GM12878 (cell line): Measurements from ENCODE around the gene MIER3. TPM values are rescaled to one million over a fixed set of nuclear protein-coding genes. Genes with fewer than 3 reads are reported as not detected.

Experiments
- EP300 ChIP-seq, 2 experiments: fragments of 150-350 bp in 1 of 2; IDR thresholded peaks; 2 replicates each; pipeline ENCODE4 v1.6.1; 2011 to 2012; ENCODE audit warnings: low read depth in 2 of 2, low read length in 2 of 2, borderline replicate concordance in 1 of 2, improper control_type of control experiment in 1 of 2, inconsistent platforms in 1 of 2; ENCODE audit not compliant: control insufficient read depth in 1 of 2
- POLR2A ChIP-seq: IDR thresholded peaks from 2 replicates; pipeline ENCODE4 v1.6.1; 2011; ENCODE audit warnings: low read depth, mild to moderate bottlenecking, low read length
- SMAD1 ChIP-seq: fragments of 450-650 bp; IDR thresholded peaks from 2 replicates; pipeline ENCODE4 v1.6.1; 2018; ENCODE audit warnings: mild to moderate bottlenecking, low read depth; ENCODE audit not compliant: partially characterized antibody
- ZNF207 ChIP-seq: fragments of 450-650 bp; IDR thresholded peaks from 2 replicates; pipeline ENCODE4 v1.6.1; 2014; ENCODE audit warnings: antibody characterized with exemption, mild to moderate bottlenecking, borderline replicate concordance
- polyA plus RNA-seq, 11 experiments: library from polyadenylated mRNA; depleted of rRNA in 4 of 11; unstranded in 6 of 11; stranded (reverse) in 5 of 11; fragments of >200 nt; fragmentation: Nextera tagmentation in 4 of 11; fragmentation: Illumina TruSeq in 1 of 11; extraction: Ambion mirVana in 4 of 11; extraction: Trizol in 1 of 11; gene quantifications; 1 replicate in 1 of 11; 2 replicates in 10 of 11; pipeline versions ENCODE4 v1.2.1 to v1.2.3, GENCODE V29; 2011 to 2016; ENCODE audit warnings: inconsistent platforms in 2 of 11, missing spikeins in 2 of 11, low read depth in 1 of 11
- total RNA-seq, 4 experiments: library from RNA; depleted of rRNA in 3 of 4; stranded (reverse); fragments of >200 nt in 3 of 4; fragmentation: Illumina TruSeq in 1 of 4; extraction: Trizol in 1 of 4; gene quantifications; 2 replicates each; pipeline versions ENCODE4 v1.2.1 to v1.2.3, GENCODE V29; 2013 to 2021
- TF ChIP-seq, protein P1 (sequence below): fragments of 450-650 bp; formaldehyde crosslinking; IDR thresholded peaks from 2 replicates; pipeline ENCODE4 v1.5.0; 2022; ENCODE audit warnings: mild to moderate bottlenecking, missing genetic modification characterization
- TF ChIP-seq, protein P2 (sequence below): fragments of 450-650 bp; IDR thresholded peaks from 2 replicates; pipeline ENCODE4 v1.6.1; 2017; ENCODE audit warnings: mild to moderate bottlenecking, moderate library complexity

MIER3 gene
- total and polyA plus RNA-seq, 10 of the 15 experiments (the other 5 are each of a cell fraction or from before 2014, with no cell fraction given) = 2.9 to 14.6 (median 7.2) TPM

DNA sequence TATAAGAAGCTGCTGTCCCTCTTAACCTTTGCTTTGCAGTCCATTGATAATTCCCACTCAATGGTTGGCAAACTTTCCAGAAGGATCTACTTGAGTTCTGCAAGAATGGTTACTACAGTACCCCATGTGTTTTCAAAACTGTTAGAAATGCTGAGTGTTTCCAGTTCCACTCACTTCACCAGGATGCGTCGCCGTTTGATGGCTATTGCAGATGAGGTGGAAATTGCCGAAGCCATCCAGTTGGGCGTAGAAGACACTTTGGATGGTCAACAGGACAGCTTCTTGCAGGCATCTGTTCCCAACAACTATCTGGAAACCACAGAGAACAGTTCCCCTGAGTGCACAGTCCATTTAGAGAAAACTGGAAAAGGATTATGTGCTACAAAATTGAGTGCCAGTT is 70.4 kb downstream of the MIER3 start (continued):
- TF ChIP-seq, protein P1, sequence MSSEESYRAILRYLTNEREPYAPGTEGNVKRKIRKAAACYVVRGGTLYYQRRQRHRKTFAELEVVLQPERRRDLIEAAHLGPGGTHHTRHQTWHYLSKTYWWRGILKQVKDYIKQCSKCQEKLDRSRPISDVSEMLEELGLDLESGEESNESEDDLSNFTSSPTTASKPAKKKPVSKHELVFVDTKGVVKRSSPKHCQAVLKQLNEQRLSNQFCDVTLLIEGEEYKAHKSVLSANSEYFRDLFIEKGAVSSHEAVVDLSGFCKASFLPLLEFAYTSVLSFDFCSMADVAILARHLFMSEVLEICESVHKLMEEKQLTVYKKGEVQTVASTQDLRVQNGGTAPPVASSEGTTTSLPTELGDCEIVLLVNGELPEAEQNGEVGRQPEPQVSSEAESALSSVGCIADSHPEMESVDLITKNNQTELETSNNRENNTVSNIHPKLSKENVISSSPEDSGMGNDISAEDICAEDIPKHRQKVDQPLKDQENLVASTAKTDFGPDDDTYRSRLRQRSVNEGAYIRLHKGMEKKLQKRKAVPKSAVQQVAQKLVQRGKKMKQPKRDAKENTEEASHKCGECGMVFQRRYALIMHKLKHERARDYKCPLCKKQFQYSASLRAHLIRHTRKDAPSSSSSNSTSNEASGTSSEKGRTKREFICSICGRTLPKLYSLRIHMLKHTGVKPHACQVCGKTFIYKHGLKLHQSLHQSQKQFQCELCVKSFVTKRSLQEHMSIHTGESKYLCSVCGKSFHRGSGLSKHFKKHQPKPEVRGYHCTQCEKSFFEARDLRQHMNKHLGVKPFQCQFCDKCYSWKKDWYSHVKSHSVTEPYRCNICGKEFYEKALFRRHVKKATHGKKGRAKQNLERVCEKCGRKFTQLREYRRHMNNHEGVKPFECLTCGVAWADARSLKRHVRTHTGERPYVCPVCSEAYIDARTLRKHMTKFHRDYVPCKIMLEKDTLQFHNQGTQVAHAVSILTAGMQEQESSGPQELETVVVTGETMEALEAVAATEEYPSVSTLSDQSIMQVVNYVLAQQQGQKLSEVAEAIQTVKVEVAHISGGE (CRISPR knock-in tag) = no peak
- TF ChIP-seq SMAD1 (no peak), EP300 (IDR thresholded peaks at IDR 0.05; ENCODE audit: borderline replicate concordance in 1 of 2, control insufficient read depth in 1 of 2, low read depth in 2 of 2, low read length in 2 of 2) (no peak), POLR2A (no peak), ZNF207 (no peak)
- TF ChIP-seq, protein P2, sequence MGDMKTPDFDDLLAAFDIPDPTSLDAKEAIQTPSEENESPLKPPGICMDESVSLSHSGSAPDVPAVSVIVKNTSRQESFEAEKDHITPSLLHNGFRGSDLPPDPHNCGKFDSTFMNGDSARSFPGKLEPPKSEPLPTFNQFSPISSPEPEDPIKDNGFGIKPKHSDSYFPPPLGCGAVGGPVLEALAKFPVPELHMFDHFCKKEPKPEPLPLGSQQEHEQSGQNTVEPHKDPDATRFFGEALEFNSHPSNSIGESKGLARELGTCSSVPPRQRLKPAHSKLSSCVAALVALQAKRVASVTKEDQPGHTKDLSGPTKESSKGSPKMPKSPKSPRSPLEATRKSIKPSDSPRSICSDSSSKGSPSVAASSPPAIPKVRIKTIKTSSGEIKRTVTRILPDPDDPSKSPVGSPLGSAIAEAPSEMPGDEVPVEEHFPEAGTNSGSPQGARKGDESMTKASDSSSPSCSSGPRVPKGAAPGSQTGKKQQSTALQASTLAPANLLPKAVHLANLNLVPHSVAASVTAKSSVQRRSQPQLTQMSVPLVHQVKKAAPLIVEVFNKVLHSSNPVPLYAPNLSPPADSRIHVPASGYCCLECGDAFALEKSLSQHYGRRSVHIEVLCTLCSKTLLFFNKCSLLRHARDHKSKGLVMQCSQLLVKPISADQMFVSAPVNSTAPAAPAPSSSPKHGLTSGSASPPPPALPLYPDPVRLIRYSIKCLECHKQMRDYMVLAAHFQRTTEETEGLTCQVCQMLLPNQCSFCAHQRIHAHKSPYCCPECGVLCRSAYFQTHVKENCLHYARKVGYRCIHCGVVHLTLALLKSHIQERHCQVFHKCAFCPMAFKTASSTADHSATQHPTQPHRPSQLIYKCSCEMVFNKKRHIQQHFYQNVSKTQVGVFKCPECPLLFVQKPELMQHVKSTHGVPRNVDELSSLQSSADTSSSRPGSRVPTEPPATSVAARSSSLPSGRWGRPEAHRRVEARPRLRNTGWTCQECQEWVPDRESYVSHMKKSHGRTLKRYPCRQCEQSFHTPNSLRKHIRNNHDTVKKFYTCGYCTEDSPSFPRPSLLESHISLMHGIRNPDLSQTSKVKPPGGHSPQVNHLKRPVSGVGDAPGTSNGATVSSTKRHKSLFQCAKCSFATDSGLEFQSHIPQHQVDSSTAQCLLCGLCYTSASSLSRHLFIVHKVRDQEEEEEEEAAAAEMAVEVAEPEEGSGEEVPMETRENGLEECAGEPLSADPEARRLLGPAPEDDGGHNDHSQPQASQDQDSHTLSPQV = no peak
